Stimulated activated CD8-positive, alpha-beta memory T cell treated with anti-CD3 and anti-CD28 coated beads, Interleukin-2, amount 100 ng/mL, for 1 hour (primary cell): ENCODE results near the gene PAFAH1B1.
A peak's percentile ranks its signal among the peaks of the same experiment; 100 is the strongest.

Experiments
- DNase-seq, 2 donors: peaks; one replicate each; pipeline ENCODE4 v3.0.0-alpha.2; 2020; ENCODE audit warnings: low read depth in 2 of 2

The PAFAH1B1 gene

DNA sequence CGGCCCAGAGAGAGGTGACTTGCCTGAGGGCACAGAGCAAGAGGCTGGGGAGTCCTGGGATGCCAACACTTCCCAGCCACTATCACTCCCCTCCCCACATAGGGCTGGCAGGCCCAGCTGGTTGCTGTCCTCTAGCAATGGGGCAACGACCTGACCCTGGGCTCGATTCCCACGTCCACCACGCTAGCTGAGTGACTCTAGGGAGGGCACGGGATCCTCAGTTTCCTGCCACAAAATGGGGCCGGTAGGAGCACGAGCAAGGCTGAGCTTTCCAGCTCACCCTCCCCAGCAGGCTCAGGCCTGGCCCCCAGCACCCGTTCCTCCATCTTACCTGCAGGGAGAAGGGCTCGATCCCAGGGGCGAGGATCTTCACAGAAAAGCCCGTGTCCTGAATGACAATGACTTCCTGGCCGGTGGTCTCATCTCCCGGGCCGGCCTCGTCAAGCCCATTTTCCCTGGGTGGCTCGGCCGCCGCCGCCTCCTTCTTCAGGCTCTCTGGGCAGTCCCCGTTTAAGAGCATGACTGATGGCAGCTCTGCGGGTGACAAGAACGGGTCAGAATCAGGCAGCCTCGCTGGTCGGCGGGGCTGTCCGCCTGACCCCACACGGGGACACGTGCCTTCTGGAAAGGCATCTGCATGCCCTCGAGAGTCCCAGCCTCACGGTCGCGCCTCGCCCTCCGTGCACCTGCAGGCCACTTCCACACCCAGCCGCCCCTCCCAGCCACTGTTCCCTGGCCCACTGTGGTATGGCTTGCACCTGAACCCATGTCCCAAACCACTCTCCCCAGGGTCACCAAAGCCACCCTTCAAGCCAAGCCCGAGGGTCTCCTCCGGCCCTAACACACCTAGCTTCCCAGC, 110.8 kb downstream of the PAFAH1B1 start:
- no peak for DNase-seq

DNA sequence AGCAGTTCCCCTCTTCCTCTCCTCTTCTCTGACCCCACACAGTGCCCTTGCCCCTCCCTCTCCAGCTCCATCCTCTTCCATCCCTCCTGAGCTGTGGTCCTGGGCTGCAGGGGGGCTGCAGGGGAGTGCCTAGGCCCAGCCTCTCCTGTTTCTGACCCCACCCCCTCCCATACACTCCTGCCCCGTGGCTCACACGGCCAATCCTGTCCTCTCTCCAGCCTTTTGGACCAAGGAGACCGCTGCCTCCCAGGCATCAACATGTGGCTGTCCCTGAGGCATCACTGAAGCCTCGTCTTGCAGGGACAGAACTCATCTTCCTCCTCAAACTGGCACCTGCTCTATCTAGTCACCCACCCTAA, 111.4 kb downstream of the PAFAH1B1 start:
- no peak for DNase-seq

DNA sequence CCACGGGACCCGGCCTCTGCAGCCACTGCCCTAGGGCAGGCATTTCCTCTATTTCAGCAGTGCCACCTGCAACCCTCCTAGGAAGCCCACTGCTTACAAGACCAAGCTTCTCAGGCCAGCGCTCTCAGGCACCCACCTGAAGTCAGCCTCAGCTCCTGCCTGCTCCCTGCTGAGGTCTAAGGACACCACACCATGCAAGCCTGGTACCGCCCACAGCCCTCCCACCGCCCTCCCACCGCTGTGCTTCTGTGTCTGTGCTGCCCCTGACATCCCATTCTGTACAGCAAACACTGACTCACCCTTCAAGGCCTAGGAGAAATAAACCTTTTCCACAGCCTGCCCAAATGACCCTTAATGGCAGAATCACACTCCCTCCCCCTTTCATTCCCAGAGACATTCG, 111.8 kb downstream of the PAFAH1B1 start:
- no peak for DNase-seq

DNA sequence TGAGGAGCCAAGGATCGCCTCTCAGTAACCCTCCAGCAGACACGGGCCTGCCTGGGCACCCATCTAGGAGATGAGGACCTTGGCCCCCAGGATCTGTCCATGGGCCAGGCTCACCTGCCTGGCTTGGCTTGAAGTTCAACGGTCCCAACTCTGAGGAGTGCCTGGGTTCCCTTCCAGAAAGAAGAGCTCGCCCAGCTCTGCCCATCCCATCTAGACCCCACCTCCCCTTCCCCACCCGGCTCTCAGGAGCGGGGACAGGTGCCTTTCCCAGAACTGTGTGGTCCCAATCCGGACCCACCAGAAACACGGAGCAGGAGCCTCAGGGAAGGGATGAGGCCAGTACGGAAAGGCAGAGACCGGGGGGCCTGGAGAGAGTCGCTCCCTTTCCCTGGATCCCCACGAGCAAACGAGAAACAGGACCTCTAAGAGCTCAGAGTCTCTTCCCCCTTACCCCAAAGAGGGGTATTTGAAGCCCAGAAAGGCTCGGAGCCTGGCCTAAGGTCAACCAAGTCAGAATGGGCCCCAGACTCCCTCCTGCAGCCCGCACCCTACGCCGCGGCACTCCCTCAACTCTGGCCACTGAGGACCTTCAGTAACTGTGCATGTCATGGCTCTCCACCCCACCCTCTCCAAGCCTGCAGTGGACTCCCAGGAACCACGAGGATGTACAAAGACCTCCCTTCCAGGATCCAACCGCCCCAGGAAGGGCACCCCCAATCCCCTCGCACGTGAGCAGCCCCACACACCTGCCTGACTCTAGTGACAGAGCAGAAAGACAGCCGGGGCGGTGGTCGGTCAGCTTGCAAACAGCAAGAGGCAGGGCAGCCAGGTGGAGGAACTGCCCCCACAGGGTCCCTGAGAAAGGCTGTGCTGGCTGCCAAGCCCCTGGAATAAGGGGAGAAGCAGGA, 112.7 kb downstream of the PAFAH1B1 start:
- no peak for DNase-seq

DNA sequence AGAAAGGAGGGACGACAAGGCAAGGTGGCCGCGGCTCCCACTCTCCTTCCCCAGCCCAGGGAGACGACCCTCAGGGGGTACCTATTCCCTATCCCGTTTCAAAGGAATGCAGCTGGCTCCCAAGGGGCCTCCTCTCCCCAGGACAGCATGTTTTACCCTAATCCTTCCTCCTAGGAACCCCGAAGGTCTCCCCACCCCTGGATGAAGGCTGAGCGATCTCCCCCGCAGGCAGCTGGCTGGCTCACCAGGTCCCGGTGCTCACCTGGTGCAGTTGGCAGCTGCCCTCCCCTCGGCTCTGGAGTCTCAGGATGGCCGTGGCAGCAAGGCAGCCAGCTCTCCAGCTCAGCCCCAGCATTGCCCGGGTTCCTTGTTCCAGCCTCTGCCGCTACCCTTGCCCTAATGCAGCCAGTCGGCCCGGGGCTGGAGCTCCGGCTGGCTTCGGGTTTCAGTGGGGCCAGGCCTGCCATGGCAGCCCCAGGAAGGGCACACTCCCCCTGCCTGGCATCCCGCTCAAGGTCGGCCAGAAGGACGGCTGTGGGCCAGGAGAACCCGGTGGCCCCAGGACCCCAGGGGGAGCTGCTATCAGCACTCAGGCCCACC, 113.6 kb downstream of the PAFAH1B1 start:
- DNase-seq, result no peak

GRCh38 chr17:2707721-2708584, 114.5 kb downstream of the PAFAH1B1 start:
- no peak for DNase-seq

GRCh38 chr17:2708585-2709182, 115.2 kb downstream of the PAFAH1B1 start:
- DNase-seq, result no peak

GRCh38 chr17:2709183-2709661, 115.8 kb downstream of the PAFAH1B1 start:
- no peak for DNase-seq

GRCh38 chr17:2710071-2710802, 116.8 kb downstream of the PAFAH1B1 start:
- DNase-seq, result no peak

- DNase-seq, result no peak
Observed at GRCh38 chr17:2710803-2711607, 117.6 kb downstream of the PAFAH1B1 start.

DNA sequence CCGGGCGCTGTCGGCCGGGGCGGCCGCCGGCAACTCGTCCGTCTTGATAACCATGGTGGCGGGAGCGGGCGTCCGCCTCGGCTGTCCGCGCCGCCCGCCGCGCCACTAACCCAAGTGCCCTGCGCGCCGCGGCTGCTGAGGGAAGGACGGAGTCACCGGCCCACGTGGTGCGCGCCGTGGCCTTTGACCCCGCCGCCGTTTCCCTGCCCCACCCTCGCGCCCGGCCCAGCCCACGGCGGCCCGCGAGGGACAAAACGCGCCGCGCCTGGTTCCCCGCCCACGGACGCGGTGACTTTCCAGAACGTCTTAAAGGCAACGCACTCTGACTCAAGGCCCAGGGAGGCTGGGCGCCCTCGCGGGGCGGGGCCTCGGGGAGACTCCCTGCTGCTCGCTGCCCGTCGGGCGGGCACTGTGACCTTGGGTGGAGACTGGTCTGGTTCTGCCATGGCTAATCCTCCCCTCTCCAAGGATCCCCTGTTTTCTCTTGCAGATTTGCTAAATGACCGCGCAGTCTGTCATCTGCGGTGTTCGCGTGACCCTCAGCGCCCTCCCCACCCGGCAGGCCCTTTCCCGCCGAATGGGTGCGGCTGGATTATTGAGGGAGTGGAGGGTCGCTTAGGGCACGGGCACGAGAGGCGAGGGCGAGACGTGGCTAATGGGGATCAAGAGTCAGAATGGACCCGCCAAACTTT, 118.3 kb downstream of the PAFAH1B1 start, which contains the start of gene CLUH:
Gene CLUH, minus strand, starts transcription at position 157 of the 692 bp plus-strand sequence. Its CDS starts 103 bp downstream, at position 54.
- peak; percentile 92 for DNase-seq

- DNase-seq, result no peak
Observed at GRCh38 chr17:2712300-2713043, 119.0 kb downstream of the PAFAH1B1 start.

- no peak for DNase-seq
Observed at GRCh38 chr17:2713881-2714280, 120.4 kb downstream of the PAFAH1B1 start.

DNA sequence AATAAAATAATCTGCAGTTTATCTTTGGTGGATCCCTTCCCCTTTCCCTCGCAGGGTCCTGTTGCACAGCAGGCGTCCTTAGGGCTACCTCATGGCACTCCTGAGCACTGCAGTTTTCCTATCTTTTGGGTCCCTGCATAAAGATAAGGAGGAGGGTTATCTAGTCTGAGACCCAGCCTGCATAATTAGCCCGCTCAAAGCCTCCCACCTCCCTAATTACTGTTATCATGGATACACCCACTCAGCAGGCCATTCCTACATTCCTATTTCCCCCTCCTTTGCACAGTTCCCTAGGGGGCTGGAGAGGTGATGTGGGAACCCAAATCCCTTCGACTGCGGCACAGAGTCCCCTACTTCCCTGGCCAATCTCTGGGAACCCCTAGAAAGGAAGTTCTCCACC, 123.2 kb downstream of the PAFAH1B1 start:
- no peak for DNase-seq

DNA sequence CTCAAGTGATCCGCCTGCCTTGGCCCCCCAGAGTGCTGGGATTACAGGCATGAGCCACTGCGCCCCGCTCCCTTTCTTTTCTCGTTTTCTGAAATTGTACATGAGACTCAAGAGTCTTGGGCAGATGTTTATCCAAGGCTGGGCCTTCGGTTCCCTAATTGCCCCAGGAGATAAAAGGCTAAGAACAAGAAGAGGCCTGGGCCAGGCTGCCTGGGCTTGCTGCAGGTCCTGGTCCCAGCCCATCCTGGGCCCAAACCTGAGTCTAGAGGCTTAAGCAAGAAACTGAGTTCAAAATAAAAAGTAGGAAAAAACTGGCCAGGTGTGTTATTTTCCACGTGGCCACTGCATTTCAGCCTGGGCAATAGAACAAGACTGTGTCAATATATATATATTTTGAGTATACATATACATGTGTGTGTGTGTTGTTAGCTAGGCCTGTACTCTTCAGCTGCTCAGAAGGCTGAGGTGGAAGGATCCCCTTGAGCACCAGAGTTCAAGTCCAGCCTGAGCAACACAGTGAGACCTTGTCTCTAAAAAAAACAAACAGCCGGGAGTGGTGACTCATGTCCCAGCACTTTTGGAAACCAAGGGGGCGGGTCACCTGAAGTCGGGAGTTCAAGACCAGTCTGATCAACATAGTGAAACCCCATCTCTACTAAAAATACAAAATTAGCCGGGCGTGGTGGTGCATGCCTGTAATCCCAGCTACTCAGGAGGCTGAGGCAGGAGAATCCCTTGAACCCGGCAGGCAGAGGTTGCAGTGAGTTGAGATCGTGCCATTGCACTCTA, 124.9 kb downstream of the PAFAH1B1 start:
- DNase-seq, result no peak

- no peak for DNase-seq
Observed at GRCh38 chr17:2719861-2720260, 126.4 kb downstream of the PAFAH1B1 start.

GRCh38 chr17:2721603-2722002, 128.1 kb downstream of the PAFAH1B1 start:
- DNase-seq, result no peak
